ENCODE measurements around the gene STAC3. TPM values are rescaled to one million over a fixed set of nuclear protein-coding genes. Genes with fewer than 3 reads are reported as not detected.
A peak's percentile ranks its signal among the peaks of the same experiment; 100 is the strongest.

The STAC3 gene
- total and polyA plus RNA-seq, 2 of the 13 experiments (the other 11 are each of a cell fraction or from before 2014, with no cell fraction given): 0.18 to 0.22 TPM

DNA sequence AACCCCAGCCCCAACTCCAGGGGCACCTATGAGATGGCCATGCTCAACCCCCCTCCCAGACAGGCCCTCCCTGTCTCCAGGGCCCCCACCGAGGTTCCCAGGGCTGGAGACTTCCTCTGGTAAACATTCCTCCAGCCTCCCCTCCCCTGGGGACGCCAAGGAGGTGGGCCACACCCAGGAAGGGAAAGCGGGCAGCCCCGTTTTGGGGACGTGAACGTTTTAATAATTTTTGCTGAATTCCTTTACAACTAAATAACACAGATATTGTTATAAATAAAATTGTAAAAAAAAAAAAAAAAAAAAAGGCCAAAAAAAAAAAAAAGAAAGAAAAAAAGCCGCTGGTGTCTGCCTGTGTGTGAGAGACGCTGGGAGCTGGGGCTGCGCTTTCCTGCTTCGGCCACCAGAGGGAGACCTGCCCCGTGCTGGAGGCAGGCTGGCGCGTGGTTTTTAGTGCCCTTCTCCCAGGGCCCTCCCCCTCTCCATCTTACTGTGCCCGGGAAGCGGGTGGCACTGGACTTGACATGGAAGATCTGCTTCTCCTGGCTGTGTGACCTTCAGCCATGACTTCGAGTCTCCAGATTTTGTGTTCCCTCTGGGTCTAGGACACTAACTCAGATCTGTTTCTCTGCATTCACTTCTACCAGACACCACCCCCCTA, 37.8 kb downstream of the STAC3 start (continued):
- peak; percentile 51; the same call in 1 of the 2 replicates for TF ChIP-seq ZBTB40 (IDR thresholded peaks at IDR 0.05)
- TF ChIP-seq ZBTB40 (CRISPR knock-in tag; IDR thresholded peaks at IDR 0.05): no peak

- in situ Hi-C loops (cut with HindIII; ENCODE audit: extremely low pct_ligation_motif_present, low pct_unique_long_range_greater_than_20kb) (no loop called here), intact Hi-C loops (cut with micrococcal nuclease; ENCODE audit: unreplicated experiment) (no loop called here)
- POLR2A ChIA-PET: interaction anchor here (0.8 to 2.6 kb wide), 3 partner anchors 17 to 30 kb away, joined by 3 to 14 read pairs (median 8); partner anchors contain the start of gene SHMT2
- Histone ChIP-seq H3K9me3 (ENCODE audit: low read length) (no peaks in the 10 kb centered on the region), H3K4me3 (replicated peaks in 1 of 3; ENCODE audit: insufficient read depth in 1 of 3, low read depth in 2 of 3, low read length in 3 of 3) (no peak overlapping the region), H3K4me2 (ENCODE audit: low read depth, low read length) (no peak overlapping the region), H4K20me1 (ENCODE audit: insufficient read depth, low read length) (peaks cover 9% of the 10 kb centered on the region; the same call in 1 of the 2 replicates), H2AFZ (ENCODE audit: low read length) (no peak overlapping the region), H3K27ac (ENCODE audit: extremely low read length, insufficient read depth, low read length) (no peak overlapping the region), H3K4me1 (ENCODE audit: insufficient read depth, low read length) (peaks cover 35% of the 10 kb centered on the region), H3K9ac (ENCODE audit: insufficient read depth, low read depth, low read length) (no peak overlapping the region), H3K27me3 (ENCODE audit: control insufficient read depth in 1 of 2, insufficient read depth in 2 of 2, low read length in 2 of 2) (peaks cover 7 to 28% of the 10 kb centered on the region in 2 experiments), H3K36me3 (replicated peaks in 1 of 2; ENCODE audit: control insufficient read depth in 1 of 2, insufficient read depth in 2 of 2, low read length in 2 of 2) (peaks cover 27 to 47% of the 10 kb centered on the region in 2 experiments; a peak in 4 of 5 replicates), H3K79me2 (ENCODE audit: insufficient read depth, low read length) (no peaks in the 10 kb centered on the region)
- FAIRE-seq (no peak), DNase-seq (ENCODE audit: low spot score) (no peak), ATAC-seq (no peak)
- CTCF ChIA-PET (ENCODE audit: low intra/inter-chr PET ratio, low total read pairs): interaction anchor here (0.5 to 9.8 kb wide), 2 partner anchors 27 to 55 kb away, joined by 3 to 308 read pairs; a partner anchor contains a TSS
- 94% methylated on average over 7 of the region's 7 CpGs for WGBS (ENCODE audit: low lambda C conversion rate)
- BruUV-seq (replicated peaks): no TSS peak
- no peak for TF ChIP-seq MNT (IDR thresholded peaks at IDR 0.05)
- TF ChIP-seq TCF7L2 (IDR thresholded peaks at IDR 0.05; ENCODE audit: low read depth, low read length): no peak
- TF ChIP-seq DNMT3B (CRISPR knock-in tag; conservative IDR thresholded peaks at IDR 0.05): no peak
- no peak for TF ChIP-seq ZNF619 (CRISPR knock-in tag; IDR thresholded peaks at IDR 0.05)
- no peak for TF ChIP-seq AGO1 (IDR thresholded peaks at IDR 0.05; ENCODE audit: low read depth, low read length, poor library complexity, severe bottlenecking)
- no peak for TF ChIP-seq ZSCAN29 (CRISPR knock-in tag; conservative IDR thresholded peaks at IDR 0.05)
- TF ChIP-seq POLR2AphosphoS2 (IDR thresholded peaks at IDR 0.05; ENCODE audit: low read depth, low read length): no peak
- TF ChIP-seq ATF6 (CRISPR knock-in tag; conservative IDR thresholded peaks at IDR 0.05): no peak
Measured at GRCh38 chr12:57212701-57213057, 38.3 kb downstream of the STAC3 start.
